IMR-90 (cell line): ENCODE measurements around the gene SHISAL1. TPM values are rescaled to one million over a fixed set of nuclear protein-coding genes. Genes with fewer than 3 reads are reported as not detected.

ENCODE experiments used
- ATAC-seq: fragments of 200-7000 bp; cut with Tn5 transposase; 2 replicates; pipeline ENCODE4 v1.9.1; 2020; ENCODE audit warnings: low read depth, mild to moderate bottlenecking, moderate library complexity
- BruUV-seq: library from RNA; stranded (reverse); fragments of 400-500 nt; replicated peaks from 2 replicates; lab custom pipeline; 2021; lab: Mats Ljungman, UMichigan
- CTCF ChIA-PET: fragments of 300-600 bp; formaldehyde crosslinking; extraction: SDS; loops from one replicate; lab custom pipeline; 2021; ENCODE audit warnings: antibody characterized with exemption; lab: Yijun Ruan, JAX
- POLR2A ChIA-PET: fragments of 300-600 bp; sonication (Branson Sonifier 250); formaldehyde crosslinking; loops from one replicate; lab custom pipeline; 2022; ENCODE audit warnings: antibody characterized with exemption; ENCODE audit not compliant: unreplicated experiment; lab: Charles Lee
- DNase-seq: peaks from one replicate; pipeline ENCODE4 v3.0.0; 2013
- H2AFZ ChIP-seq: replicated peaks from 2 replicates; pipeline ENCODE3; 2013; ENCODE audit warnings: low read length, mild to moderate bottlenecking; ENCODE audit not compliant: poor library complexity
- H2AK5ac ChIP-seq: 2 replicates; pipeline ENCODE4 v1.6.1; 2013; ENCODE audit warnings: low read depth, low read length, inconsistent platforms
- H2AK9ac ChIP-seq: replicated peaks from 2 replicates; pipeline ENCODE3; 2013; ENCODE audit warnings: mild to moderate bottlenecking, low read depth, low read length, moderate library complexity; ENCODE audit not compliant: poor library complexity
- H2BK120ac ChIP-seq: 2 replicates; pipeline ENCODE4 v1.6.1; 2013; ENCODE audit warnings: low read depth, low read length, inconsistent platforms
- H2BK15ac ChIP-seq: 3 replicates; pipeline ENCODE4 v1.6.1; 2013; ENCODE audit warnings: low read depth, low read length, inconsistent platforms
- H2BK20ac ChIP-seq: 2 replicates; pipeline ENCODE4 v1.6.1; 2013; ENCODE audit warnings: low read depth, mild to moderate bottlenecking, inconsistent platforms, low read length, moderate library complexity
- H2BK5ac ChIP-seq: 2 replicates; pipeline ENCODE4 v1.6.1; 2013; ENCODE audit warnings: mild to moderate bottlenecking, low read depth, low read length, inconsistent platforms; ENCODE audit not compliant: poor library complexity, severe bottlenecking
- H3K14ac ChIP-seq: replicated peaks from 2 replicates; pipeline ENCODE4 v1.6.1; 2013; ENCODE audit warnings: low read depth, low read length, inconsistent platforms
- H3K18ac ChIP-seq: 2 replicates; pipeline ENCODE4 v1.6.1; 2013; ENCODE audit warnings: low read depth, low read length, control low read depth
- H3K23ac ChIP-seq: 2 replicates; pipeline ENCODE4 v1.6.1; 2013; ENCODE audit warnings: low read depth, low read length, inconsistent platforms
- H3K27ac ChIP-seq: 2 replicates; pipeline ENCODE4 v1.5.1; 2013; ENCODE audit warnings: mild to moderate bottlenecking, control low read depth, low read length; ENCODE audit not compliant: insufficient read depth
- H3K27me3 ChIP-seq: 2 replicates; pipeline ENCODE4 v1.6.1; 2013; ENCODE audit warnings: low read length; ENCODE audit not compliant: control insufficient read depth, insufficient read depth
- H3K36me3 ChIP-seq: 2 replicates; pipeline ENCODE4 v1.6.1; 2013; ENCODE audit warnings: low read length, mixed read lengths; ENCODE audit not compliant: control insufficient read depth, insufficient read depth
- H3K4ac ChIP-seq: 2 replicates; pipeline ENCODE4 v1.6.1; 2013; ENCODE audit warnings: low read depth, low read length, inconsistent platforms
- H3K4me1 ChIP-seq: 2 replicates; pipeline ENCODE4 v1.6.1; 2013; ENCODE audit warnings: low read length, mixed read lengths; ENCODE audit not compliant: control insufficient read depth, insufficient read depth
- H3K4me2 ChIP-seq: 2 replicates; pipeline ENCODE4 v1.6.1; 2013; ENCODE audit warnings: low read depth, mild to moderate bottlenecking, control low read depth, low read length, moderate library complexity
- H3K4me3 ChIP-seq: 2 replicates; pipeline ENCODE4 v1.5.1; 2013; ENCODE audit warnings: low read depth, mild to moderate bottlenecking, control low read depth, low read length, moderate library complexity; ENCODE audit not compliant: insufficient read depth
- H3K56ac ChIP-seq: 2 replicates; pipeline ENCODE4 v1.6.1; 2013; ENCODE audit warnings: low read length, inconsistent platforms; ENCODE audit not compliant: insufficient read depth; ENCODE audit errors: extremely low read depth
- H3K79me1 ChIP-seq, 2 experiments: 2 replicates each; pipeline ENCODE4 v1.6.1; 2013; ENCODE audit warnings: low read length in 2 of 2, inconsistent platforms in 1 of 2, low read depth in 1 of 2
- H3K9ac ChIP-seq: 2 replicates; pipeline ENCODE4 v1.6.1; 2013; ENCODE audit warnings: low read depth, low read length, control low read depth
- H3K9me1 ChIP-seq: 2 replicates; pipeline ENCODE4 v1.6.1; 2013; ENCODE audit warnings: low read length, inconsistent platforms; ENCODE audit not compliant: insufficient read depth
- H3K9me3 ChIP-seq: 2 replicates; pipeline ENCODE4 v1.6.1; 2013; ENCODE audit warnings: low read length; ENCODE audit not compliant: control insufficient read depth, insufficient read depth
- H4K20me1 ChIP-seq: 2 replicates; pipeline ENCODE4 v1.6.1; 2013; ENCODE audit warnings: low read length, inconsistent platforms; ENCODE audit not compliant: insufficient read depth
- H4K5ac ChIP-seq: 2 replicates; pipeline ENCODE4 v1.6.1; 2013; ENCODE audit warnings: mild to moderate bottlenecking, low read depth, low read length, control low read depth
- H4K8ac ChIP-seq, 2 experiments: 2 replicates each; pipeline ENCODE4 v1.6.1; 2013; ENCODE audit warnings: low read depth in 2 of 2, low read length in 2 of 2, control low read depth in 1 of 2, inconsistent platforms in 1 of 2
- H4K91ac ChIP-seq: 2 replicates; pipeline ENCODE4 v1.6.1; 2013; ENCODE audit warnings: low read depth, low read length, inconsistent platforms; ENCODE audit not compliant: insufficient read depth
- BHLHE40 ChIP-seq: fragments of 150-350 bp; IDR thresholded peaks from 2 replicates; pipeline ENCODE4 v1.6.1; 2016; ENCODE audit warnings: mild to moderate bottlenecking, low read depth, low read length
- CEBPB ChIP-seq: IDR thresholded peaks from 2 replicates; pipeline ENCODE4 v1.6.1; 2012; ENCODE audit warnings: low read depth, low read length, improper control_type of control experiment
- CHD1 ChIP-seq: IDR thresholded peaks from 2 replicates; pipeline ENCODE4 v1.6.1; 2012; ENCODE audit warnings: low read depth, low read length, improper control_type of control experiment
- FOS ChIP-seq: fragments of 150-350 bp; IDR thresholded peaks from 2 replicates; pipeline ENCODE4 v1.6.1; 2016; ENCODE audit warnings: low read depth, low read length
- MAFK ChIP-seq: IDR thresholded peaks from 2 replicates; pipeline ENCODE4 v1.6.1; 2012; ENCODE audit warnings: low read depth, low read length, improper control_type of control experiment
- MAZ ChIP-seq: IDR thresholded peaks from 2 replicates; pipeline ENCODE4 v1.6.1; 2012; ENCODE audit warnings: low read depth, mild to moderate bottlenecking, low read length, improper control_type of control experiment, moderate library complexity, borderline replicate concordance
- MXI1 ChIP-seq: IDR thresholded peaks from 2 replicates; pipeline ENCODE4 v1.6.1; 2012; ENCODE audit warnings: low read depth, mild to moderate bottlenecking, low read length, moderate library complexity, borderline replicate concordance
- NFE2L2 ChIP-seq: fragments of 150-350 bp; IDR thresholded peaks from 2 replicates; pipeline ENCODE4 v1.6.1; 2016; ENCODE audit warnings: low read depth, mild to moderate bottlenecking, low read length
- POLR2A ChIP-seq: IDR thresholded peaks from 2 replicates; pipeline ENCODE4 v1.6.1; 2012; ENCODE audit warnings: mild to moderate bottlenecking, low read depth, low read length
- RAD21 ChIP-seq: IDR thresholded peaks from 2 replicates; pipeline ENCODE4 v1.6.1; 2012; ENCODE audit warnings: low read length, improper control_type of control experiment
- RCOR1 ChIP-seq: IDR thresholded peaks from 2 replicates; pipeline ENCODE4 v1.6.1; 2012; ENCODE audit warnings: mild to moderate bottlenecking, low read length, improper control_type of control experiment; ENCODE audit not compliant: insufficient replicate concordance
- RFX5 ChIP-seq: IDR thresholded peaks from 2 replicates; pipeline ENCODE4 v1.8.0; 2012; ENCODE audit warnings: low read depth, mild to moderate bottlenecking, low read length, moderate library complexity
- SMC3 ChIP-seq: fragments of 150-350 bp; IDR thresholded peaks from 2 replicates; pipeline ENCODE4 v1.6.1; 2016; ENCODE audit warnings: low read depth, mild to moderate bottlenecking, antibody characterized with exemption, low read length, moderate library complexity
- WGBS, 2 experiments: methylation state at CpG; one replicate each; pipeline versions ENCODE4 v1.1.5 to v1.1.7; 2013; ENCODE audit warnings: missing lambda C conversion rate in 2 of 2; ENCODE audit not compliant: insufficient read length in 1 of 2; ENCODE audit errors: extremely low coverage in 2 of 2; 5-methylcytosine and 5-hydroxymethylcytosine counted together
- dilution Hi-C: fragments of 300-500 bp; cut with HindIII; formaldehyde crosslinking; loops from one replicate; pipeline ENCODE4 v1.14.3; 2018; ENCODE audit warnings: low sequenced_read_pairs; ENCODE audit not compliant: unreplicated experiment
- in situ Hi-C: fragments of 300-500 bp; cut with MboI; formaldehyde crosslinking; loops from 3 replicates; pipeline ENCODE4 v1.14.3; 2019; ENCODE audit warnings: low sequenced_read_pairs, inconsistent platforms, mixed read lengths
- intact Hi-C: fragments of 100-400 bp; cut with micrococcal nuclease; formaldehyde crosslinking; loops from 2 replicates; pipeline ENCODE4 v1.10.0; 2022
- polyA plus RNA-seq, 3 experiments: library from polyadenylated mRNA; depleted of rRNA; stranded (reverse); fragments of >200 nt; gene quantifications; 2 replicates each; pipeline ENCODE4 v1.2.3, GENCODE V29; 2012; ENCODE audit warnings: low replicate concordance in 1 of 3
- total RNA-seq: library from RNA; depleted of rRNA; stranded (reverse); fragments of >200 nt; gene quantifications from 2 replicates; pipeline ENCODE4 v1.2.3, GENCODE V29; 2012
- TF ChIP-seq, protein P1 (sequence below): fragments of 150-350 bp; IDR thresholded peaks from 2 replicates; pipeline ENCODE4 v1.6.1; 2016; ENCODE audit warnings: low read depth, mild to moderate bottlenecking, low read length, moderate library complexity, borderline replicate concordance
- TF ChIP-seq, protein P2 (sequence below): conservative IDR thresholded peaks from 2 replicates; pipeline ENCODE4 v1.5.1; 2012; ENCODE audit warnings: mild to moderate bottlenecking, low read depth, low read length, improper control_type of control experiment
- TF ChIP-seq, protein P3 (sequence below): fragments of 150-350 bp; IDR thresholded peaks from 2 replicates; pipeline ENCODE4 v1.6.1; 2017; ENCODE audit warnings: mild to moderate bottlenecking, antibody characterized with exemption, low read length, low read depth

Gene SHISAL1
- total and polyA plus RNA-seq, 2 of the 4 experiments (the other 2 are of a cell fraction) = 1.0 to 1.4 TPM

DNA sequence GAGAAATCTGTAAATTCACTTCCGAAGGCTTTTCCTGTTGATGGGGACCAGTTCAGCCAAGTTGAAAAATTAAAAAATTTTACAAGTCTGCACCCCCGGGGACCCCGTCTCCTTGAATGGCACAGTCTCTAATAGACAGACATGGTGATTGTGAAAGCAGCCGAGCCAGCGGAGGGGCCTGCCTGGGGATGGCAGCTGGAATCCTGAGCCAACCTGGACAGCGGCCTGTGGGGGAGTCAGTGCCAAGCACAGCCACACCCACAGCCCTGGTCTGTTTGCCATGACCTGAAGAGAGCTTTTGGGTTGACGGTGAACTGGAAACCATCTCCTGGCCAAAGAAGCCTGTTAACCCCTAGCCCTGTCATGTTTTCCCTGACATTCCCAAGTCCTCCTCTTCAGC, 67.3 kb downstream of the SHISAL1 start:
- no peak overlapping the region for H4K91ac ChIP-seq
- CTCF ChIA-PET = no interaction called here
- H3K27ac ChIP-seq = no peak overlapping the region
- H3K79me1 ChIP-seq = no peaks in the 10 kb centered on the region
- ATAC-seq = no peak
- H3K4me1 ChIP-seq = no peaks in the 10 kb centered on the region
- no peak overlapping the region for H3K4me3 ChIP-seq
- no peak overlapping the region for H2AK5ac ChIP-seq
- H3K9me3 ChIP-seq = peaks cover 7% of the 10 kb centered on the region
- H4K5ac ChIP-seq = no peak overlapping the region
- H3K4ac ChIP-seq = no peak overlapping the region
- dilution Hi-C loops = no loop called here
- H3K14ac ChIP-seq = no peak overlapping the region
- H2BK120ac ChIP-seq = no peak overlapping the region
- H2AK9ac ChIP-seq = no peak overlapping the region
- in situ Hi-C loops = no loop called here
- H3K36me3 ChIP-seq = peaks cover 2% of the 10 kb centered on the region; the same call in 1 of the 2 replicates
- 73% methylated on average over 3 of the region's 7 CpGs; no CpG with 5 or more reads in 1 of the 2 experiments for WGBS, 2 experiments
- no peak overlapping the region for H3K56ac ChIP-seq
- no peak overlapping the region for H2BK5ac ChIP-seq
- no peak overlapping the region for H3K9ac ChIP-seq
- H3K4me2 ChIP-seq = no peak overlapping the region
- H2AFZ ChIP-seq = no peak overlapping the region
- H3K23ac ChIP-seq = no peak overlapping the region
- POLR2A ChIA-PET = no interaction called here
- H4K20me1 ChIP-seq = no peaks in the 10 kb centered on the region
- DNase-seq = no peak
- no peaks in the 10 kb centered on the region for H3K9me1 ChIP-seq
- intact Hi-C loops = no loop called here
- no peak overlapping the region for H2BK15ac ChIP-seq
- H4K8ac ChIP-seq = no peak overlapping the region
- no peaks in the 10 kb centered on the region; the same call in none of the 2 replicates for H3K27me3 ChIP-seq
- no TSS peak for BruUV-seq
- H2BK20ac ChIP-seq = no peak overlapping the region
- no peak overlapping the region for H3K18ac ChIP-seq
- TF ChIP-seq MAFK = no peak
- no peak for TF ChIP-seq RCOR1
- no peak for TF ChIP-seq NFE2L2
- no peak for TF ChIP-seq MAZ
- no peak for TF ChIP-seq RFX5
- TF ChIP-seq MXI1 = no peak
- TF ChIP-seq, protein P1, sequence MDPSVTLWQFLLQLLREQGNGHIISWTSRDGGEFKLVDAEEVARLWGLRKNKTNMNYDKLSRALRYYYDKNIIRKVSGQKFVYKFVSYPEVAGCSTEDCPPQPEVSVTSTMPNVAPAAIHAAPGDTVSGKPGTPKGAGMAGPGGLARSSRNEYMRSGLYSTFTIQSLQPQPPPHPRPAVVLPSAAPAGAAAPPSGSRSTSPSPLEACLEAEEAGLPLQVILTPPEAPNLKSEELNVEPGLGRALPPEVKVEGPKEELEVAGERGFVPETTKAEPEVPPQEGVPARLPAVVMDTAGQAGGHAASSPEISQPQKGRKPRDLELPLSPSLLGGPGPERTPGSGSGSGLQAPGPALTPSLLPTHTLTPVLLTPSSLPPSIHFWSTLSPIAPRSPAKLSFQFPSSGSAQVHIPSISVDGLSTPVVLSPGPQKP = no peak
- no peak for TF ChIP-seq SMC3
- TF ChIP-seq FOS = no peak
- no peak for TF ChIP-seq BHLHE40
- TF ChIP-seq CHD1 = no peak
- TF ChIP-seq RAD21 = no peak
- TF ChIP-seq, protein P2, sequence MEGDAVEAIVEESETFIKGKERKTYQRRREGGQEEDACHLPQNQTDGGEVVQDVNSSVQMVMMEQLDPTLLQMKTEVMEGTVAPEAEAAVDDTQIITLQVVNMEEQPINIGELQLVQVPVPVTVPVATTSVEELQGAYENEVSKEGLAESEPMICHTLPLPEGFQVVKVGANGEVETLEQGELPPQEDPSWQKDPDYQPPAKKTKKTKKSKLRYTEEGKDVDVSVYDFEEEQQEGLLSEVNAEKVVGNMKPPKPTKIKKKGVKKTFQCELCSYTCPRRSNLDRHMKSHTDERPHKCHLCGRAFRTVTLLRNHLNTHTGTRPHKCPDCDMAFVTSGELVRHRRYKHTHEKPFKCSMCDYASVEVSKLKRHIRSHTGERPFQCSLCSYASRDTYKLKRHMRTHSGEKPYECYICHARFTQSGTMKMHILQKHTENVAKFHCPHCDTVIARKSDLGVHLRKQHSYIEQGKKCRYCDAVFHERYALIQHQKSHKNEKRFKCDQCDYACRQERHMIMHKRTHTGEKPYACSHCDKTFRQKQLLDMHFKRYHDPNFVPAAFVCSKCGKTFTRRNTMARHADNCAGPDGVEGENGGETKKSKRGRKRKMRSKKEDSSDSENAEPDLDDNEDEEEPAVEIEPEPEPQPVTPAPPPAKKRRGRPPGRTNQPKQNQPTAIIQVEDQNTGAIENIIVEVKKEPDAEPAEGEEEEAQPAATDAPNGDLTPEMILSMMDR = no peak
- TF ChIP-seq CEBPB = no peak
- TF ChIP-seq, protein P3, sequence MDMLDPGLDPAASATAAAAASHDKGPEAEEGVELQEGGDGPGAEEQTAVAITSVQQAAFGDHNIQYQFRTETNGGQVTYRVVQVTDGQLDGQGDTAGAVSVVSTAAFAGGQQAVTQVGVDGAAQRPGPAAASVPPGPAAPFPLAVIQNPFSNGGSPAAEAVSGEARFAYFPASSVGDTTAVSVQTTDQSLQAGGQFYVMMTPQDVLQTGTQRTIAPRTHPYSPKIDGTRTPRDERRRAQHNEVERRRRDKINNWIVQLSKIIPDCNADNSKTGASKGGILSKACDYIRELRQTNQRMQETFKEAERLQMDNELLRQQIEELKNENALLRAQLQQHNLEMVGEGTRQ = no peak
- TF ChIP-seq POLR2A = no peak
